Brain microvascular endothelial cell (primary cell): ENCODE data around the gene ABCC9.

Source experiments
- DNase-seq: peaks from one replicate; pipeline ENCODE4 v3.0.0-alpha.2; 2020
- H3K27ac ChIP-seq: fragments of 250-450 bp; sonication (Bioruptor Pico); 2 replicates; pipeline ENCODE4 v1.5.1; 2020; ENCODE audit warnings: mild to moderate bottlenecking, moderate library complexity
- H3K27me3 ChIP-seq: fragments of 250-450 bp; sonication (Bioruptor Pico); replicated peaks from 2 replicates; pipeline ENCODE4 v1.5.1; 2020; ENCODE audit warnings: mild to moderate bottlenecking
- H3K36me3 ChIP-seq: fragments of 250-450 bp; sonication (Bioruptor Pico); replicated peaks from 2 replicates; pipeline ENCODE4 v1.5.1; 2020; ENCODE audit warnings: mild to moderate bottlenecking
- H3K4me3 ChIP-seq: 2 replicates; pipeline ENCODE4 v1.5.1; 2011; ENCODE audit warnings: low read depth, mild to moderate bottlenecking, control low read depth, low read length, moderate library complexity
- in situ Hi-C: cut with HindIII; loops from 2 replicates; pipeline ENCODE4 v1.10.0; 2017; ENCODE audit warnings: low sequenced_read_pairs, low pct_ligation_motif_present
- TF ChIP-seq, protein P1 (sequence below): IDR thresholded peaks from 2 replicates; pipeline ENCODE4 v1.5.1; 2011; ENCODE audit warnings: low read depth, mild to moderate bottlenecking, moderate library complexity, low read length, control low read depth, inconsistent platforms; ENCODE audit errors: missing control alignments

The ABCC9 gene

DNA sequence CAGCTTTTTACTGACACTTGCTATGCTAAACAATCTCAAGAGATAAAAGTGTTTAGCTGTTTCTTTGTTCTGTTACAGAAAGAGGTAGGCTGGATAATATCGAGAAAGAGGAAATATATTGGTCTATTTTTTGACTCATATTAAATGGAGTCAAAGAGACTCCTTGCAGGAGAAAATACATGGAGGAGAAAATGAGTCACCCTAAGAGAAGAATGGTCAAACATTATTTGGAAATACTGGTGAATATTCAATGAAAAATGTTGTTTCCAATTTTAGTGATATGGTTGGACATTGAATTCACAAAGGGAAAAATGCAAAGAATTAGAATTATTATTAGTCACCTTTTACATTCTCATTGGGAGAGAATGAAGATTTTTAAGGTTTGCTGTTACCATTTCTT lies 169.9 kb downstream of the ABCC9 start:
- Histone ChIP-seq H3K27ac (no peak overlapping the region), H3K4me3 (no peak overlapping the region), H3K36me3 (no peaks in the 10 kb centered on the region), H3K27me3 (no peaks in the 10 kb centered on the region)
- no peak for DNase-seq
- TF ChIP-seq, protein P1, sequence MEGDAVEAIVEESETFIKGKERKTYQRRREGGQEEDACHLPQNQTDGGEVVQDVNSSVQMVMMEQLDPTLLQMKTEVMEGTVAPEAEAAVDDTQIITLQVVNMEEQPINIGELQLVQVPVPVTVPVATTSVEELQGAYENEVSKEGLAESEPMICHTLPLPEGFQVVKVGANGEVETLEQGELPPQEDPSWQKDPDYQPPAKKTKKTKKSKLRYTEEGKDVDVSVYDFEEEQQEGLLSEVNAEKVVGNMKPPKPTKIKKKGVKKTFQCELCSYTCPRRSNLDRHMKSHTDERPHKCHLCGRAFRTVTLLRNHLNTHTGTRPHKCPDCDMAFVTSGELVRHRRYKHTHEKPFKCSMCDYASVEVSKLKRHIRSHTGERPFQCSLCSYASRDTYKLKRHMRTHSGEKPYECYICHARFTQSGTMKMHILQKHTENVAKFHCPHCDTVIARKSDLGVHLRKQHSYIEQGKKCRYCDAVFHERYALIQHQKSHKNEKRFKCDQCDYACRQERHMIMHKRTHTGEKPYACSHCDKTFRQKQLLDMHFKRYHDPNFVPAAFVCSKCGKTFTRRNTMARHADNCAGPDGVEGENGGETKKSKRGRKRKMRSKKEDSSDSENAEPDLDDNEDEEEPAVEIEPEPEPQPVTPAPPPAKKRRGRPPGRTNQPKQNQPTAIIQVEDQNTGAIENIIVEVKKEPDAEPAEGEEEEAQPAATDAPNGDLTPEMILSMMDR: no peak
- in situ Hi-C loops: no loop called here

DNA sequence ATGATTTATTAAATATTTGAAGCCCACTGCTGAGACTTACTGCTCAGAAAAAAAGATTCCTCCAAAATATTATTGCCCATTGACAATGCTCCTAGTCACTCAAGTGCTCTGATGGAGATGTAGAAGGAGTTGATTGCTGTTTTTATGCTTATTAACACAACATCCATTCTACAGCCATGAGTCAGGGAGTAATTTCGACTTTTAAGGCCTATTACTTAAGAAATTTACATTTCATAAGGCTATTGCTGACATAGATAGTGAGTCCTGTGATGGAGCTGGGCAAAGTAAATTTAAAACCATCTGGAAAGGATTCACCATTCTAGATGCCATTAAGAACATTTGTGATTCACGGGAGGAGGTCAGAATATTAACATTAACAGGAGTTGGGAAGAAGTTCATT lies 171.9 kb downstream of the ABCC9 start:
- Histone ChIP-seq H3K36me3 (no peaks in the 10 kb centered on the region), H3K27ac (no peak overlapping the region), H3K27me3 (no peaks in the 10 kb centered on the region), H3K4me3 (no peak overlapping the region)
- in situ Hi-C loops: no loop called here
- DNase-seq: no peak
- TF ChIP-seq, protein P1: no peak

DNA sequence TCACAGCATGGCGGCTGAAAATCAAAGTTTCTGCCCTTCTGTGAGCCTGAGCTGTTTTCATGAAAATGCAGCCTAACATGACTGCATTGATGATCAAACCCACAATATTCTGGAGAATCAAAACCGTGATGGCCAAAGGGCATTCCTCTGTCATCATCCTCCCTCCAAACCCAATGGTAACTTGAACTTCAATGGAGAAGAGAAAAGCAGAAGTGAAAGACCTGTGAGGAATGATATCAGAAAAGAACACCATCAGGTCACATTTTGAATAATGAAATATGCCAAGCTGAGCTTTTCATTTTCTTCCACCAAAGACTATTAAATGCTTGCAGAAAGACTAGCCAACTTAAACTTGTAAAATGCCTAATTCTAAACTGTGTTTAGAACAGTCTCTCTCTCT lies 174.8 kb downstream of the ABCC9 start:
- Histone ChIP-seq H3K27me3 (no peaks in the 10 kb centered on the region), H3K27ac (no peak overlapping the region), H3K4me3 (no peak overlapping the region), H3K36me3 (no peaks in the 10 kb centered on the region)
- in situ Hi-C loops: no loop called here
- TF ChIP-seq, protein P1: no peak
- no peak for DNase-seq

DNA sequence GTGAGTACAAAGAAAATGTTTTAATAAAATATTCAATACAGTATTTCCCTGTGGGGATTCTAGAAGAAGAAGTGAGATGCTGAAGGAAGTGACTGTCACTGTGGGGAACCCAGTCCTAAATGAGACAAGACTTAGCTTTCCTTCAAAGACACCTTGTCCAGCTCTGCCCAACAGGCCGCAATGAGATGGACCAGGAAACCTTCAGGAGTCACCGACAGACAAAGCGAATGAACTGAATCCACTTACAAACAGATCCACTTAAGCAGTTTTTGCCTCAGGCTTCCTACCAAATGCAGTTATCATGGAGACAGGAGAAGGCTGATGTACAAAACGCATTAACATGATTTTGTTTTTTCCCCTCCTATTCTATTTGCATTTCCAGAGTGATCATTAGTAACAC lies 176.3 kb downstream of the ABCC9 start:
- Histone ChIP-seq H3K4me3 (no peak overlapping the region), H3K27ac (no peak overlapping the region), H3K27me3 (no peaks in the 10 kb centered on the region), H3K36me3 (no peaks in the 10 kb centered on the region)
- DNase-seq: no peak
- in situ Hi-C loops: no loop called here
- TF ChIP-seq, protein P1: no peak

DNA sequence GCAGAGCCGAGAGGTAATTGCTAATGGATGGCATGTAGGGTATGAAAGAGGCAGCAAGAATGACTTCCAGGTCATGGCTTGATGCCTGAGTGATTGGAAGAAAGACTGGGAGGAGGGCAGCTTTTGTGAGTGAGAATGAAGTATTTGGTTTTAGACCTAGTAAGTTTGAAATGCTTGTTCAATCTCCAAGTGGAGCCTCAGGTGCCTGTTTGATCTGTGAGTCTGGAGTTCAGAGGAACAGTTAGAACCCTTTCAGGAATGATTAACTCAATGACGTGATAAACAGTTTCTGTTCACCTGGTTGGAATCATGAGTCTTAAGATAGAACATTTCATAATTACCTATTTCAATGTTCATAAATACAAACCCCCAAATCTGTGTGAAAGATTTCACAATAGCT lies 177.2 kb downstream of the ABCC9 start:
- H3K27me3 ChIP-seq: no peaks in the 10 kb centered on the region
- TF ChIP-seq, protein P1: no peak
- H3K27ac ChIP-seq: no peak overlapping the region
- no peak overlapping the region for H3K4me3 ChIP-seq
- DNase-seq: no peak
- in situ Hi-C loops: no loop called here
- H3K36me3 ChIP-seq: no peaks in the 10 kb centered on the region

DNA sequence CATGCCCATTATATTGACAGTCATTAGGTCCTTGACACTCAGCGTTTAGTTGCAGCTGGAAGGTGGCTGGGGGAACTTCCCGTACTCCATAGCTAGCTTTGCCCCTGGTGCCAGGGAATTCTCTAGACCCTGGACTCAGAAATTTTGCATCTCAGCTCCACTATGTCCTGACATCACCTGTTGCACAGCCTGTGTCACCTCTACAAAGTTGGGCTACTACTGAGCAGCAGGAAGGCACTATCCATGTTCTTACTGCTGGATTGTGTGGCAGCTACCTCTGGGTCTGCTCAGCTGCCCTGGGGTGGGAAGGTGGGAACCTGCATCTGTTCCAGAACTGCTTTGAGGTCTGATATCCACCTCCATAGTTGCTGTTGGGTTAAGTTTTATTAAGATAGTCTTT lies 177.7 kb downstream of the ABCC9 start:
- TF ChIP-seq, protein P1: no peak
- H3K27me3 ChIP-seq: no peaks in the 10 kb centered on the region
- in situ Hi-C loops: no loop called here
- no peaks in the 10 kb centered on the region for H3K36me3 ChIP-seq
- H3K4me3 ChIP-seq: no peak overlapping the region
- DNase-seq: no peak
- no peak overlapping the region for H3K27ac ChIP-seq
